Endothelial cell of umbilical vein (primary cell): ENCODE results near the gene PLN.

Source experiments
- CTCF ChIP-seq, 2 donors: IDR thresholded peaks; 1 replicate in 1 of 2; 2 replicates in 1 of 2; pipeline ENCODE4 v1.5.1; 2011; ENCODE audit warnings: low read length in 2 of 2, mild to moderate bottlenecking in 2 of 2, moderate library complexity in 2 of 2, control low read depth in 1 of 2, inconsistent platforms in 1 of 2, low read depth in 1 of 2; ENCODE audit not compliant: insufficient read depth in 1 of 2; ENCODE audit errors: extremely low read depth in 1 of 2
- MAX ChIP-seq: IDR thresholded peaks from 2 replicates; pipeline ENCODE4 v1.6.1; 2011; ENCODE audit not compliant: insufficient read depth, insufficient read length
- POLR2A ChIP-seq: IDR thresholded peaks from 2 replicates; pipeline ENCODE4 v1.6.1; 2012; ENCODE audit warnings: low read depth, mild to moderate bottlenecking, control low read depth, low read length
- POLR2AphosphoS5 ChIP-seq: IDR thresholded peaks from 2 replicates; pipeline ENCODE4 v1.6.1; 2012; ENCODE audit warnings: low read depth, mild to moderate bottlenecking, control low read depth, low read length, moderate library complexity; ENCODE audit not compliant: insufficient read depth

- TF ChIP-seq CTCF (IDR thresholded peaks at IDR 0.05; ENCODE audit: extremely low read depth in 1 of 2, insufficient read depth in 1 of 2, low read depth in 1 of 2, low read length in 2 of 2): no peak
- no peak for TF ChIP-seq MAX
- TF ChIP-seq POLR2A: no peak
- no peak for TF ChIP-seq POLR2AphosphoS5
Observed at GRCh38 chr6:118558464-118559217, 10.5 kb downstream of the PLN start.
